GM19238 (cell line): Measurements from ENCODE around the gene CEP162.
"Not testable (repeated sequence)": the region's sequence is repeated elsewhere in the genome, so short reads cannot be mapped to it uniquely, and the experiment has no call there.

ENCODE experiments used
- DNase-seq: peaks from one replicate; pipeline ENCODE4 v3.0.0; 2011; ENCODE audit warnings: low spot score; ENCODE audit not compliant: insufficient read length

The CEP162 gene

GRCh38 chr6:84227434-84228197 lies at the start of gene CEP162:
CEP162 (minus strand) TSS chr6:84227643; CDS start chr6:84226393, 1,250 bp downstream.
- peak; percentile 65 for DNase-seq

- DNase-seq: no peak
Measured at GRCh38 chr6:84274856-84275255, 47.4 kb upstream of the CEP162 start.

- DNase-seq: no peak
Measured at GRCh38 chr6:84273048-84273809, 45.8 kb upstream of the CEP162 start.

GRCh38 chr6:84272298-84272697 lies 44.9 kb upstream of the CEP162 start:
- DNase-seq: no peak

GRCh38 chr6:84271061-84271716 lies 43.7 kb upstream of the CEP162 start:
- no peak for DNase-seq

GRCh38 chr6:84269947-84270733 lies 42.7 kb upstream of the CEP162 start:
- DNase-seq: no peak

- no peak for DNase-seq
Measured at GRCh38 chr6:84268781-84269180, 41.3 kb upstream of the CEP162 start.

GRCh38 chr6:84263557-84263956 lies 36.1 kb upstream of the CEP162 start:
- DNase-seq: no peak

- DNase-seq: no peak
Measured at GRCh38 chr6:84260926-84261325, 33.5 kb upstream of the CEP162 start.

GRCh38 chr6:84260196-84260595 lies 32.8 kb upstream of the CEP162 start:
- no peak for DNase-seq

- DNase-seq: no peak
Measured at GRCh38 chr6:84258866-84259265, 31.4 kb upstream of the CEP162 start.

- DNase-seq: no peak
Measured at GRCh38 chr6:84258268-84258667, 30.8 kb upstream of the CEP162 start.

- DNase-seq: no peak
Measured at GRCh38 chr6:84255641-84256040, 28.2 kb upstream of the CEP162 start.

GRCh38 chr6:84253380-84253779 lies 25.9 kb upstream of the CEP162 start:
- no peak for DNase-seq

- DNase-seq: no peak
Measured at GRCh38 chr6:84251891-84252539, 24.6 kb upstream of the CEP162 start.

- no peak for DNase-seq
Measured at GRCh38 chr6:84249724-84250123, 22.3 kb upstream of the CEP162 start.

- not testable (repeated sequence) for DNase-seq
Measured at GRCh38 chr6:84244416-84245081, 17.1 kb upstream of the CEP162 start.

- no peak for DNase-seq
Measured at GRCh38 chr6:84243240-84243639, 15.8 kb upstream of the CEP162 start.

GRCh38 chr6:84242265-84242664 lies 14.8 kb upstream of the CEP162 start:
- DNase-seq: no peak

GRCh38 chr6:84228198-84228543 lies 728 bp upstream of the CEP162 start:
- no peak for DNase-seq
